Natural killer cell (primary cell): ENCODE results near the gene PYDC1. TPM values are rescaled to one million over a fixed set of nuclear protein-coding genes. Genes with fewer than 3 reads are reported as not detected.

Experiments used
- ATAC-seq, 3 donors: fragments of 150-1000 bp in 2 of 3; fragments of 200-7000 bp in 1 of 3; cut with Tn5 transposase; 1 replicate in 1 of 3; 2 replicates in 2 of 3; pipeline ENCODE4 v1.10.0; 2021; ENCODE audit warnings: mild to moderate bottlenecking in 2 of 3, moderate library complexity in 2 of 3
- DNase-seq, 2 donors: peaks; one replicate each; pipeline versions ENCODE4 v3.0.0 to v3.0.0-alpha.2; 2013 to 2021; ENCODE audit warnings: mixed read lengths in 1 of 2
- H3K27ac ChIP-seq: one replicate; pipeline ENCODE4 v1.5.1; 2013; ENCODE audit warnings: mild to moderate bottlenecking, low read length
- H3K27me3 ChIP-seq: one replicate; pipeline ENCODE4 v1.6.1; 2013; ENCODE audit warnings: low read length; ENCODE audit not compliant: control insufficient read depth, insufficient read depth
- H3K36me3 ChIP-seq: one replicate; pipeline ENCODE4 v1.6.1; 2013; ENCODE audit warnings: low read length; ENCODE audit not compliant: control insufficient read depth, insufficient read depth
- H3K4me1 ChIP-seq: one replicate; pipeline ENCODE4 v1.6.1; 2013; ENCODE audit warnings: low read length; ENCODE audit not compliant: control insufficient read depth, insufficient read depth
- H3K4me3 ChIP-seq: one replicate; pipeline ENCODE4 v1.5.1; 2013; ENCODE audit warnings: low read length
- H3K9me3 ChIP-seq: one replicate; pipeline ENCODE4 v1.6.1; 2013; ENCODE audit warnings: low read length; ENCODE audit not compliant: control insufficient read depth, insufficient read depth
- H3K27ac Mint-ChIP-seq, 2 donors: one replicate each; pipeline ENCODE4 v1.8.0; 2022; ENCODE audit warnings: mild to moderate bottlenecking in 2 of 2, mixed read lengths in 2 of 2, moderate library complexity in 1 of 2
- H3K27me3 Mint-ChIP-seq, 2 donors: one replicate each; pipeline ENCODE4 v1.8.0; 2022; ENCODE audit warnings: low read depth in 2 of 2, mixed read lengths in 2 of 2
- H3K36me3 Mint-ChIP-seq: one replicate; pipeline ENCODE4 v1.8.0; 2022; ENCODE audit warnings: mixed read lengths
- H3K4me1 Mint-ChIP-seq, 2 donors: one replicate each; pipeline ENCODE4 v1.8.0; 2022; ENCODE audit warnings: mixed read lengths in 2 of 2
- H3K4me3 Mint-ChIP-seq: one replicate; pipeline ENCODE4 v1.8.0; 2022; ENCODE audit warnings: mild to moderate bottlenecking, moderate library complexity, mixed read lengths
- H3K9me3 Mint-ChIP-seq, 2 donors: one replicate each; pipeline ENCODE4 v1.8.0; 2022; ENCODE audit warnings: mixed read lengths in 2 of 2
- CTCF ChIP-seq: fragments of 200-600 bp; IDR thresholded peaks from one replicate; pipeline ENCODE4 v1.8.0; 2022; ENCODE audit warnings: antibody characterized with exemption
- WGBS: methylation state at CpG from one replicate; pipeline ENCODE4 v1.1.7; 2013; ENCODE audit warnings: missing lambda C conversion rate; ENCODE audit not compliant: insufficient coverage; 5-methylcytosine and 5-hydroxymethylcytosine counted together
- intact Hi-C: fragments of 100-400 bp; cut with micrococcal nuclease; formaldehyde crosslinking; loops from one replicate; pipeline ENCODE4 v1.14.2; 2022
- total RNA-seq, 4 donors: library from RNA; stranded (reverse); fragments of 120-200 nt in 1 of 4; gene quantifications; one replicate each; pipeline versions ENCODE4 v1.2.3 to v1.2.4, GENCODE V29; 2013 to 2022

The PYDC1 gene
- total RNA-seq, 3 donors from 2014 or later (not counting 1 experiment from before 2014, with no cell fraction given): not detected

GRCh38 chr16:31184888-31185287 is 32.0 kb downstream of the PYDC1 start:
- no peak for ATAC-seq
- Histone ChIP-seq H3K27ac (no peak overlapping the region), H3K27me3 (no peaks in the 10 kb centered on the region), H3K4me3 (no peak overlapping the region), H3K9me3 (no peaks in the 10 kb centered on the region), H3K36me3 (peaks cover 75% of the 10 kb centered on the region), H3K4me1 (peaks cover 72% of the 10 kb centered on the region)
- TF ChIP-seq CTCF: no peak
- peak overlapping the region; percentile 80 to 94 for H3K27ac Mint-ChIP-seq
- peak in 1 of 2 donors; percentile 16 for DNase-seq
- no peaks in the 10 kb centered on the region for H3K27me3 Mint-ChIP-seq
- H3K4me3 Mint-ChIP-seq: peak overlapping the region; percentile 81
- WGBS: 67% methylated on average over 14 of the region's 14 CpGs
- peaks cover 92 to 95% of the 10 kb centered on the region in 2 donors for H3K4me1 Mint-ChIP-seq
- peaks cover 45% of the 10 kb centered on the region for H3K36me3 Mint-ChIP-seq
- intact Hi-C loops: loop anchor here (5.0 to 10.0 kb wide), 3 partner anchors 70 to 530 kb away; partner anchors contain the start of gene KAT8
- H3K9me3 Mint-ChIP-seq: no peaks in the 10 kb centered on the region

- peaks cover 72% of the 10 kb centered on the region for H3K4me1 ChIP-seq
- intact Hi-C loops: loop anchor here (10.0 kb wide), 2 partner anchors 69 to 531 kb away; partner anchors contain the start of gene KAT8
- H3K27ac ChIP-seq: no peak overlapping the region
- WGBS: 83% methylated on average over 10 of the region's 10 CpGs
- H3K9me3 ChIP-seq: no peaks in the 10 kb centered on the region
- H3K4me3 Mint-ChIP-seq: peak overlapping the region; percentile 99
- ATAC-seq (no peak), DNase-seq (peak in 1 of 2 donors; percentile 19)
- no peaks in the 10 kb centered on the region for H3K27me3 Mint-ChIP-seq
- no peak for TF ChIP-seq CTCF
- no peaks in the 10 kb centered on the region for H3K27me3 ChIP-seq
- H3K27ac Mint-ChIP-seq: peak overlapping the region; percentile 99
- H3K4me1 Mint-ChIP-seq: peaks cover 89 to 91% of the 10 kb centered on the region in 2 donors
- peaks cover 65% of the 10 kb centered on the region for H3K36me3 ChIP-seq
- no peak overlapping the region for H3K4me3 ChIP-seq
- peaks cover 33% of the 10 kb centered on the region for H3K36me3 Mint-ChIP-seq
- no peaks in the 10 kb centered on the region for H3K9me3 Mint-ChIP-seq
Measured at GRCh38 chr16:31183432-31184428, 33.2 kb downstream of the PYDC1 start.

- Histone ChIP-seq H3K27me3 (no peaks in the 10 kb centered on the region), H3K4me3 (no peak overlapping the region), H3K9me3 (no peaks in the 10 kb centered on the region), H3K4me1 (peaks cover 75% of the 10 kb centered on the region), H3K27ac (no peak overlapping the region), H3K36me3 (peaks cover 51% of the 10 kb centered on the region)
- Mint-ChIP-seq H3K27me3 (no peaks in the 10 kb centered on the region), H3K36me3 (peaks cover 30% of the 10 kb centered on the region), H3K4me1 (peaks cover 82 to 86% of the 10 kb centered on the region in 2 donors), H3K9me3 (no peaks in the 10 kb centered on the region), H3K27ac (peak overlapping the region; percentile 99), H3K4me3 (peak overlapping the region; percentile 99)
- peak in 1 of 2 donors; percentile 16 for DNase-seq
- ATAC-seq: no peak
- intact Hi-C loops: loop anchor here (10.0 kb wide), 2 partner anchors 68 to 532 kb away; partner anchors contain the start of gene KAT8
- WGBS: 26% methylated on average over 7 of the region's 7 CpGs
- no peak for TF ChIP-seq CTCF
Measured at GRCh38 chr16:31182391-31182790, 34.5 kb downstream of the PYDC1 start.
